AG10803 (cell line): ENCODE measurements around the gene PRKN.

Source experiments
- DNase-seq: peaks from one replicate; pipeline ENCODE4 v3.0.0; 2010; ENCODE audit warnings: low read depth
- H3K4me3 ChIP-seq: 2 replicates; pipeline ENCODE4 v1.5.1; 2011; ENCODE audit warnings: mild to moderate bottlenecking, low read length, control low read depth
- TF ChIP-seq, protein P1 (sequence below): conservative IDR thresholded peaks from 2 replicates; pipeline ENCODE4 v1.5.1; 2011; ENCODE audit warnings: mild to moderate bottlenecking, low read length, control low read depth, inconsistent platforms

Gene PRKN

DNA sequence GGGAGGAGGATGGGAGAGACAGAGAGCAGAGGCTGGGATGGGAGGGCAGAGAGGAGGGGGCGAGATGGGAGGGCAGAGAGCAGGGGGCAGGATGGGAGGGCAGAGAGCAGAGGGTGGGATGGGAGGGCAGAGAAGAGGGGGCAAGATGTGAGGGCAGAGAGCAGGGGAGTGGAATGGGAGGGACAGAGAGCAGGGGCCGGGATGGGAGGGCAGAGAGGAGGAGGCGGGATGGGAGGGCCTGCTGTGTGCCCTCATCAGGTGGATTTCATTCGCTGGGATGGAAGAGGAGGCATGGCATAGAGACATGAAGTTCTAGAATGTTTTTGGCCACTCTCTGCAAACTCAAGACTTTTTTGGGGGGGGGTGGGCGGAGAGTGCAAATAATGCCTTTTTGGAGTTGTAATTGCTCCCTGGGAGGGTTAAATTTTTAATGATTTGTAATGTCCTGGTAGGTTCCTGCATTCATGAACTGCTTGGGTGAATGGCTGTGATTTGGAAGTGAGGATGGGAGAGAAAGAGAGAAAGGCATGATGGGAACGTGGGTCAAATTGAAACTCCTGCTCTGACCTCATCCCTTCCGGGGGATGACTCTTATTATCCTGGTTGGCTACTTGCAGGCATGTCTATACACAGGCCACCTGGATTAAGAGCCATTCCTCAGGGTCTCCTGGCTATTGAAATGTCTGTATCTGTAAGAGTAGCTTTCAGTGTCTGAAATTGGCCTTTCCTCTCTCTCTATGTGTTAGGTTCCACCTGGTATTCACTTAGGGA lies 1291.3 kb downstream of the PRKN start:
- H3K4me3 ChIP-seq = no peak overlapping the region
- TF ChIP-seq, protein P1, sequence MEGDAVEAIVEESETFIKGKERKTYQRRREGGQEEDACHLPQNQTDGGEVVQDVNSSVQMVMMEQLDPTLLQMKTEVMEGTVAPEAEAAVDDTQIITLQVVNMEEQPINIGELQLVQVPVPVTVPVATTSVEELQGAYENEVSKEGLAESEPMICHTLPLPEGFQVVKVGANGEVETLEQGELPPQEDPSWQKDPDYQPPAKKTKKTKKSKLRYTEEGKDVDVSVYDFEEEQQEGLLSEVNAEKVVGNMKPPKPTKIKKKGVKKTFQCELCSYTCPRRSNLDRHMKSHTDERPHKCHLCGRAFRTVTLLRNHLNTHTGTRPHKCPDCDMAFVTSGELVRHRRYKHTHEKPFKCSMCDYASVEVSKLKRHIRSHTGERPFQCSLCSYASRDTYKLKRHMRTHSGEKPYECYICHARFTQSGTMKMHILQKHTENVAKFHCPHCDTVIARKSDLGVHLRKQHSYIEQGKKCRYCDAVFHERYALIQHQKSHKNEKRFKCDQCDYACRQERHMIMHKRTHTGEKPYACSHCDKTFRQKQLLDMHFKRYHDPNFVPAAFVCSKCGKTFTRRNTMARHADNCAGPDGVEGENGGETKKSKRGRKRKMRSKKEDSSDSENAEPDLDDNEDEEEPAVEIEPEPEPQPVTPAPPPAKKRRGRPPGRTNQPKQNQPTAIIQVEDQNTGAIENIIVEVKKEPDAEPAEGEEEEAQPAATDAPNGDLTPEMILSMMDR = no peak
- DNase-seq = no peak

DNA sequence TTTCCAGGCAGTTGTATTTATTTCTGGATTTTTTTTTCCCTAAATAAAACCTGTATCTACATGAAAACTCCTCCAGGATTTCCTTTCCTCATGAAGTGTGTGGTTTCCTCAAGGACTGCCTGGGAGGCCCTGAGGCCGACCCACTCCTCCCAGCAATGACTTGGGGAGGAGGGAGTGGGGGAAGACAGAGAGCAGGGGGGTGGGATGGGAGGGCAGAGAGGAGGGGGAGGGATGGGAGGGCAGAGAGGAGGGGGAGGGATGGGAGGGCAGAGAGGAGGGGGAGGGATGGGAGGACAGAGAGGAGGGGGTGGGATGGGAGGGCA lies 1291.9 kb downstream of the PRKN start:
- no peak overlapping the region for H3K4me3 ChIP-seq
- DNase-seq = peak; percentile 29
- TF ChIP-seq, protein P1 = no peak

DNA sequence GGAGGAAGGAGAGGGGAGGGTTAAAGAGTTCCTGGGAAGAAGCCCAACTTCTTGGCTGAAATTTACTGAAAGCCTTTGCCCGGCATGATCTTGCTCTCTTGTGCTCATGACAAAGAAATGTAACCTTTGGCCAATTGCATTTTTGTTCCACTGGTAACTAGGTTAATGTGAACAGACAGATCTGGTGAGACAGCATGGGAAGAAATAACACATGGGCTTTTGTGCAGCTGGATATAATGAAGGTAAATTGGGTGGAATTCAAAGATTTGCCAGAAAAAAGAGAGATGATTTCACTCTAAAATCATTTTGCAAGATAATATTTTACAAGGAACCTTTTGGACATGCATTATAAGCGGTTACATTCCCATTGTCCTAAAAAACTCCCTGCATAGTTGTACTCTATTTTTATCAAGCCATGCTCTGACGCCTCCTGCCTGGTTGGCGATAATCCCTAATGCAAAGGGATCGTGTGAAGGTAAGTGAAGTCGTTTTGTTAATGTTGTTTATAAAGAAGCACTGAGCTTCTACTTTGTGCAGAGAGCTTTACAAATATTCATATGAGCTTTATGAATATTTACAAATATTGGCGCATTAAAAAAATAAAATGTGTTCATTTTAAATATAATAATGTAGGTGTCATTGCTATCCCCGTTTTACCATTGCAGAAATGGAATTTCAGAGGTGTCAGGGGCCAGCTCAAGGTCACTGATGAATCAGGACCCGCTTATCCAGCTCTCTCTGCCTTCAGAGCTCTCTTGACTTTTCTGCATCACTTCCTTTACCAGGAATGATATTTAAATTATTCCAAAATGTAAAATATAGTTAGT lies 1292.4 kb downstream of the PRKN start:
- peak; percentile 99 for DNase-seq
- no peak overlapping the region for H3K4me3 ChIP-seq
- TF ChIP-seq, protein P1 = no peak

DNA sequence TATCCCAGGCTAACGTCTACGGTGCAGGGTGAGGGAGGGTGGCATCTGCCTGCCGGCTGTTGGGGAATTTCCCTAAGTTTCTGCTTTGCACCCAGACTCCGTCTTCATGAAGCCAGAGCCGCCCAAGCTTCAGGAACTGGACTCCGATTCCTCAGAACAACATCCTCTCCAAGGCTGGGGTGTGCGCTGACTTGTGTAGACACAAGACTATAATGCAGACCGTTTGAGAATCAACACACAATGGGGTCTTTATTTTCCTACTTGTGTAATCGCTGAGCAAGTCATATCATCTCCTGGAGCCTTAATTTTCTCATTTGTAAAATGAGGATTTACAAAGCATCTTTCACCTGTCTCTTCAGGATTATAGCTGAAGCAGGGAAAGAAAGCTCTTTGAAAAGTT lies 1293.2 kb downstream of the PRKN start:
- H3K4me3 ChIP-seq = peak overlapping the region; percentile 27
- peak; percentile 61 for DNase-seq
- TF ChIP-seq, protein P1 = no peak

DNA sequence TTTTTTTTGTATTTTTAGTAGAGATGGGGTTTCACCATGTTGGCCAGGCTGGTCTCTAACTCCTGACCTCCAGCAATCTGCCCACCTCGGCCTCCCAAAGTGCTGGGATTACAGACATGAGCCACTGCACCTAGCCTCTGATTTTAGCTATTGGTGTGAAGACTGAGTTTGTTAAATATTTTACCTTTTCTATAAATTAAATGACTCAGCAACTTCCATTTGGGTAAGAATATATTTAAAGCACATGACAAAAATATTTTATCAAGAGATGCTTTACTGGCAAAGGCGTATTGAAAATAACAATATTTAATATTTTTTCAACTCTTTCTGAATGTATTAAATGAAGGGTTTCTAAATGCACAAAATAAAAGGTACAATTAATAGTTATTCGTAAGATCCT lies 1295.0 kb downstream of the PRKN start:
- TF ChIP-seq, protein P1 = no peak
- DNase-seq = no peak
- H3K4me3 ChIP-seq = no peak overlapping the region

DNA sequence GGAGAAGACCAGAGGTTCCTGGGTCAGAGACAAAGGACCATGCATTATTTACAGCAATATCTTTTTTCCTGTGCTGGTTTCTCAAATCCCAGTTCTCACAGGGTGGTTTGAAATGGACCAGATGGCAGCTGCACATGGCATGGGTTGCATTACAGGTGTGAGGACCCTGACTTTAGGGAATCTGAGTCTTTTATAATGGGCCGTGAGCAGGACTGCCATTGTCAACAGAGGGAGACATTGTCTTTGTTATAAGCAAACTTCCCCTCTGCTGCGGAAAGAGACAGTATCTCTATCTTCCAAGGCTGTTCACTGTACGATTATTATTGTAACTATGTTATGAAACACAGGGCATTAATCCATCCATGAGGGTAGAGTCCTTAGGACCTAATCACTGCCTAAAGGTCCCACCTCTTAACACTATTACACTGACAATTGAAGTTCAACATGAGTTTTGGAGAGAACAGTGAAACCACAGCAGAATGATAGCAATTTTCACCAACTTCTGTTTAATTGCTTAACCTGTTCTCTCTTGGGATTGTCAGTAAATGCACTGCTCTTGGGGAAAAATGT lies 1297.6 kb downstream of the PRKN start:
- peak; percentile 43 for DNase-seq
- TF ChIP-seq, protein P1 = peak; percentile 49
- H3K4me3 ChIP-seq = no peak overlapping the region
